ENCODE results near the gene GLRX5. TPM values are rescaled to one million over a fixed set of nuclear protein-coding genes. Genes with fewer than 3 reads are reported as not detected.

GLRX5 gene
- total and polyA plus RNA-seq, 2 experiments from 2014 or later, result 91.4 to 130 TPM

- Histone ChIP-seq H3K27ac (ENCODE audit: low read depth) (no peak overlapping the region), H3K79me2 (replicated peaks; ENCODE audit: insufficient read depth) (no peaks in the 10 kb centered on the region), H3K4me1 (ENCODE audit: insufficient read depth) (no peaks in the 10 kb centered on the region), H4K20me1 (replicated peaks; ENCODE audit: insufficient read depth) (no peaks in the 10 kb centered on the region), H3K4me2 (no peak overlapping the region), H3K36me3 (ENCODE audit: insufficient read depth) (no peaks in the 10 kb centered on the region), H2AFZ (no peak overlapping the region), H3F3A (replicated peaks; ENCODE audit: low read depth) (no peaks in the 10 kb centered on the region), H3K9me2 (ENCODE audit: insufficient read depth) (no peaks in the 10 kb centered on the region), H3K27me3 (ENCODE audit: insufficient read depth) (no peaks in the 10 kb centered on the region), H3K4me3 (no peak overlapping the region)
- ATAC-seq, result no peak
- Mint-ChIP-seq H3K4me3 (no peak overlapping the region), H3K27ac (no peak overlapping the region), H3K36me3 (ENCODE audit: low read depth) (no peaks in the 10 kb centered on the region), H3K27me3 (ENCODE audit: insufficient read depth, low read depth, poor library complexity) (no peaks in the 10 kb centered on the region), H3K4me1 (no peaks in the 10 kb centered on the region), H3K9me3 (no peaks in the 10 kb centered on the region)
- TF ChIP-seq, protein P1, sequence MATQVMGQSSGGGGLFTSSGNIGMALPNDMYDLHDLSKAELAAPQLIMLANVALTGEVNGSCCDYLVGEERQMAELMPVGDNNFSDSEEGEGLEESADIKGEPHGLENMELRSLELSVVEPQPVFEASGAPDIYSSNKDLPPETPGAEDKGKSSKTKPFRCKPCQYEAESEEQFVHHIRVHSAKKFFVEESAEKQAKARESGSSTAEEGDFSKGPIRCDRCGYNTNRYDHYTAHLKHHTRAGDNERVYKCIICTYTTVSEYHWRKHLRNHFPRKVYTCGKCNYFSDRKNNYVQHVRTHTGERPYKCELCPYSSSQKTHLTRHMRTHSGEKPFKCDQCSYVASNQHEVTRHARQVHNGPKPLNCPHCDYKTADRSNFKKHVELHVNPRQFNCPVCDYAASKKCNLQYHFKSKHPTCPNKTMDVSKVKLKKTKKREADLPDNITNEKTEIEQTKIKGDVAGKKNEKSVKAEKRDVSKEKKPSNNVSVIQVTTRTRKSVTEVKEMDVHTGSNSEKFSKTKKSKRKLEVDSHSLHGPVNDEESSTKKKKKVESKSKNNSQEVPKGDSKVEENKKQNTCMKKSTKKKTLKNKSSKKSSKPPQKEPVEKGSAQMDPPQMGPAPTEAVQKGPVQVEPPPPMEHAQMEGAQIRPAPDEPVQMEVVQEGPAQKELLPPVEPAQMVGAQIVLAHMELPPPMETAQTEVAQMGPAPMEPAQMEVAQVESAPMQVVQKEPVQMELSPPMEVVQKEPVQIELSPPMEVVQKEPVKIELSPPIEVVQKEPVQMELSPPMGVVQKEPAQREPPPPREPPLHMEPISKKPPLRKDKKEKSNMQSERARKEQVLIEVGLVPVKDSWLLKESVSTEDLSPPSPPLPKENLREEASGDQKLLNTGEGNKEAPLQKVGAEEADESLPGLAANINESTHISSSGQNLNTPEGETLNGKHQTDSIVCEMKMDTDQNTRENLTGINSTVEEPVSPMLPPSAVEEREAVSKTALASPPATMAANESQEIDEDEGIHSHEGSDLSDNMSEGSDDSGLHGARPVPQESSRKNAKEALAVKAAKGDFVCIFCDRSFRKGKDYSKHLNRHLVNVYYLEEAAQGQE (IDR thresholded peaks at IDR 0.05; ENCODE audit: unreplicated experiment), result no peak
- no peak for DNase-seq (ENCODE audit: low spot score)
Observed at GRCh38 chr14:95502381-95502950, 32.4 kb upstream of the GLRX5 start.

DNA sequence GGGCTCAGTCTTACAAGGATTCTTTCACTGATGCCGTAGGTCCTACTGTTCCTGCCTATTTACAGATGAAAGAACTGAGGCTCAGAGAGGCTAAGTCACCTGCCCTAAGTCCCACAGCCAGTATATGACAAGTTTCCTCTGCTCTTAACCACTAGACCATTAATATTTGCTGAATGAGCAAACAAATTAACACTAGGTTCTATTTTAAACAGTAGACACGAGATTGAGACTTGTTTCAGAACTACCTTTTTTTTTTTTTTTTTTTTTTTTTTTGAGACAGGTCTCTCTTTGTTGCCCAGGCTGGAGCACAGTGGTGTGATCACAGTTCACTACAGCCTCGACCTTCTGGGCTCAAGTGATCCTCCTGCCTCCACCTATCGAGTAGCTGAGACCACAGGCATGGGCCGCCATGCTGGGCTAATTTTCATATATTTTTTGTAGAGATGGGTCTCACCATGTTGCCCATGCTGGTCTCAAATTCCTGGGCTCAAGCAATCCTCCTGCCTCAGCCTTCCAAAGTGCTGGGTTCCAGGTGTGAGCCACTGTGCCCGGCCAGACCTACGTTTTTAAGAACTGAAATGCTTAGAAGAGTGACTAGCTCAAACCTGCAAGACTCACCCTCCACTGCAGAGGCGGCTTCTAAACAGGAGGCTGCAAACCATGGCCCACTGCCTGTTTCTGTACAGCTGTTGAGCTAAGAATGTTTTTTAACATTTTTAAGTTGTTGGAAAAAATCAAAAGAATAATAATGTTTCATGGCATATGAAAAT is 31.3 kb upstream of the GLRX5 start:
- ATAC-seq, result no peak
- Histone ChIP-seq H3K27me3 (ENCODE audit: insufficient read depth) (no peaks in the 10 kb centered on the region), H4K20me1 (replicated peaks; ENCODE audit: insufficient read depth) (no peaks in the 10 kb centered on the region), H3K27ac (ENCODE audit: low read depth) (no peak overlapping the region), H2AFZ (no peak overlapping the region), H3K9me2 (ENCODE audit: insufficient read depth) (no peaks in the 10 kb centered on the region), H3K4me2 (no peak overlapping the region), H3F3A (replicated peaks; ENCODE audit: low read depth) (no peaks in the 10 kb centered on the region), H3K79me2 (replicated peaks; ENCODE audit: insufficient read depth) (no peaks in the 10 kb centered on the region), H3K36me3 (ENCODE audit: insufficient read depth) (no peaks in the 10 kb centered on the region), H3K4me1 (ENCODE audit: insufficient read depth) (no peaks in the 10 kb centered on the region), H3K4me3 (no peak overlapping the region)
- TF ChIP-seq CREB1 (CRISPR knock-in tag; IDR thresholded peaks at IDR 0.05; ENCODE audit: low read depth), result no peak
- TF ChIP-seq, protein P2, sequence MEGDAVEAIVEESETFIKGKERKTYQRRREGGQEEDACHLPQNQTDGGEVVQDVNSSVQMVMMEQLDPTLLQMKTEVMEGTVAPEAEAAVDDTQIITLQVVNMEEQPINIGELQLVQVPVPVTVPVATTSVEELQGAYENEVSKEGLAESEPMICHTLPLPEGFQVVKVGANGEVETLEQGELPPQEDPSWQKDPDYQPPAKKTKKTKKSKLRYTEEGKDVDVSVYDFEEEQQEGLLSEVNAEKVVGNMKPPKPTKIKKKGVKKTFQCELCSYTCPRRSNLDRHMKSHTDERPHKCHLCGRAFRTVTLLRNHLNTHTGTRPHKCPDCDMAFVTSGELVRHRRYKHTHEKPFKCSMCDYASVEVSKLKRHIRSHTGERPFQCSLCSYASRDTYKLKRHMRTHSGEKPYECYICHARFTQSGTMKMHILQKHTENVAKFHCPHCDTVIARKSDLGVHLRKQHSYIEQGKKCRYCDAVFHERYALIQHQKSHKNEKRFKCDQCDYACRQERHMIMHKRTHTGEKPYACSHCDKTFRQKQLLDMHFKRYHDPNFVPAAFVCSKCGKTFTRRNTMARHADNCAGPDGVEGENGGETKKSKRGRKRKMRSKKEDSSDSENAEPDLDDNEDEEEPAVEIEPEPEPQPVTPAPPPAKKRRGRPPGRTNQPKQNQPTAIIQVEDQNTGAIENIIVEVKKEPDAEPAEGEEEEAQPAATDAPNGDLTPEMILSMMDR (conservative IDR thresholded peaks at IDR 0.05; ENCODE audit: low read depth in 2 of 2), result no peak
- H3K27me3 Mint-ChIP-seq (ENCODE audit: insufficient read depth, low read depth, poor library complexity), result no peaks in the 10 kb centered on the region
- H3K4me3 Mint-ChIP-seq, result no peak overlapping the region
- H3K4me1 Mint-ChIP-seq, result no peaks in the 10 kb centered on the region
- no peaks in the 10 kb centered on the region for H3K9me3 Mint-ChIP-seq
- H3K36me3 Mint-ChIP-seq (ENCODE audit: low read depth), result no peaks in the 10 kb centered on the region
- H3K27ac Mint-ChIP-seq, result no peak overlapping the region
- no peak for DNase-seq (ENCODE audit: low spot score)
